Measurements from ENCODE around the gene UMODL1.
"Not testable (repeated sequence)": the region's sequence is repeated elsewhere in the genome, so short reads cannot be mapped to it uniquely, and the experiment has no call there.

UMODL1 gene

GRCh38 chr21:42175110-42175710 lies 104.1 kb downstream of the UMODL1 start:
- DNase-seq: no peak

GRCh38 chr21:42176859-42177258 lies 105.7 kb downstream of the UMODL1 start:
- DNase-seq: no peak

GRCh38 chr21:42179316-42179715 lies 108.2 kb downstream of the UMODL1 start:
- DNase-seq: no peak

GRCh38 chr21:42180001-42180400 lies 108.9 kb downstream of the UMODL1 start:
- DNase-seq: not testable (repeated sequence)

- no peak for DNase-seq
Measured at GRCh38 chr21:42182713-42183371, 111.7 kb downstream of the UMODL1 start.

GRCh38 chr21:42183374-42184266 lies 112.5 kb downstream of the UMODL1 start:
- DNase-seq: no peak

GRCh38 chr21:42186591-42186990 lies 115.5 kb downstream of the UMODL1 start:
- no peak for DNase-seq

GRCh38 chr21:42187976-42188653 lies 117.0 kb downstream of the UMODL1 start:
- DNase-seq: no peak

- no peak for DNase-seq
Measured at GRCh38 chr21:42188663-42189062, 117.5 kb downstream of the UMODL1 start.

GRCh38 chr21:42189431-42189830 lies 118.3 kb downstream of the UMODL1 start:
- no peak for DNase-seq

- no peak for DNase-seq
Measured at GRCh38 chr21:42189860-42190485, 118.9 kb downstream of the UMODL1 start.

GRCh38 chr21:42190486-42190863 lies 119.4 kb downstream of the UMODL1 start:
- no peak for DNase-seq

GRCh38 chr21:42191064-42191463 lies 119.9 kb downstream of the UMODL1 start:
- DNase-seq: no peak

- no peak for DNase-seq
Measured at GRCh38 chr21:42191696-42192595, 120.8 kb downstream of the UMODL1 start.
